Ectodermal cell (in vitro differentiated cells): ENCODE results near the gene CTTNBP2.
A peak's percentile ranks its signal among the peaks of the same experiment; 100 is the strongest.

Experiments used
- H3K27ac ChIP-seq: 2 replicates; pipeline ENCODE4 v1.7.0; 2013; ENCODE audit warnings: mild to moderate bottlenecking, low read depth, low read length; ENCODE audit not compliant: insufficient read depth, poor library complexity, severe bottlenecking
- H3K27me3 ChIP-seq: 2 replicates; pipeline ENCODE4 v1.7.0; 2013; ENCODE audit warnings: mild to moderate bottlenecking, low read length; ENCODE audit not compliant: insufficient read depth, control insufficient read depth, poor library complexity, severe bottlenecking
- H3K36me3 ChIP-seq: one replicate; pipeline ENCODE4 v1.7.0; 2013; ENCODE audit warnings: low read length; ENCODE audit not compliant: control insufficient read depth, insufficient read depth
- H3K4me1 ChIP-seq: one replicate; pipeline ENCODE4 v1.7.0; 2013; ENCODE audit warnings: low read length; ENCODE audit not compliant: control insufficient read depth, insufficient read depth
- H3K4me3 ChIP-seq: 2 replicates; pipeline ENCODE4 v1.7.0; 2013; ENCODE audit warnings: low read depth, low read length, control low read depth; ENCODE audit not compliant: insufficient read depth
- H3K9me3 ChIP-seq: 2 replicates; pipeline ENCODE4 v1.7.0; 2013; ENCODE audit warnings: mild to moderate bottlenecking, low read length, moderate library complexity; ENCODE audit not compliant: control insufficient read depth
- WGBS, 2 experiments: methylation state at CpG; one replicate each; pipeline ENCODE4 v1.1.7; 2013; ENCODE audit warnings: missing lambda C conversion rate in 2 of 2; 5-methylcytosine and 5-hydroxymethylcytosine counted together

The CTTNBP2 gene

GRCh38 chr7:117871778-117872538 is 1.3 kb downstream of the CTTNBP2 start:
- Histone ChIP-seq H3K4me3 (peak overlapping the region; percentile 82), H3K9me3 (no peaks in the 10 kb centered on the region), H3K4me1 (peaks cover 23% of the 10 kb centered on the region), H3K27me3 (no peaks in the 10 kb centered on the region), H3K36me3 (no peaks in the 10 kb centered on the region), H3K27ac (peak overlapping the region; percentile 30)
- WGBS, 2 experiments, result 1% methylated on average over 18 of the region's 18 CpGs

DNA sequence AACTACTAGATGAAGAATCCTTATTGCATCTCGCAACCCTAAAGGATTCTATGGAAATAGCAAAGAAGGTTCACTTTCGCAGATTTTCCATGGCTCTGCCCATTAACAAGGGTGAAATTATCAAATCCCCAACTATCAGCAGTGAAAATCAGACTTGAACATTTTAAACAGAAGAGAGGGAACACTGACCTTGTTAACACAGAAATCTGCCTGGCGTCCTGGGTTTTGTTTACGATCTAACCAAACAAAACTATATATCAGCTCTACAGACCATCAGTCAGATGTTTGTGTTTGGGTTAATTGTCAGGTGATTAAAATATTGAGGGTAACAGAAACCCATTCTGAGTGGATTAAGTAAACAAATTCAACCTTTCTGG is 1.9 kb downstream of the CTTNBP2 start:
- Histone ChIP-seq H3K9me3 (no peaks in the 10 kb centered on the region), H3K27ac (no peak overlapping the region), H3K4me3 (no peak overlapping the region), H3K27me3 (no peaks in the 10 kb centered on the region), H3K4me1 (peaks cover 26% of the 10 kb centered on the region), H3K36me3 (no peaks in the 10 kb centered on the region)
- WGBS, 2 experiments, result 80 to 83% methylated on average over 4 of the region's 4 CpGs

DNA sequence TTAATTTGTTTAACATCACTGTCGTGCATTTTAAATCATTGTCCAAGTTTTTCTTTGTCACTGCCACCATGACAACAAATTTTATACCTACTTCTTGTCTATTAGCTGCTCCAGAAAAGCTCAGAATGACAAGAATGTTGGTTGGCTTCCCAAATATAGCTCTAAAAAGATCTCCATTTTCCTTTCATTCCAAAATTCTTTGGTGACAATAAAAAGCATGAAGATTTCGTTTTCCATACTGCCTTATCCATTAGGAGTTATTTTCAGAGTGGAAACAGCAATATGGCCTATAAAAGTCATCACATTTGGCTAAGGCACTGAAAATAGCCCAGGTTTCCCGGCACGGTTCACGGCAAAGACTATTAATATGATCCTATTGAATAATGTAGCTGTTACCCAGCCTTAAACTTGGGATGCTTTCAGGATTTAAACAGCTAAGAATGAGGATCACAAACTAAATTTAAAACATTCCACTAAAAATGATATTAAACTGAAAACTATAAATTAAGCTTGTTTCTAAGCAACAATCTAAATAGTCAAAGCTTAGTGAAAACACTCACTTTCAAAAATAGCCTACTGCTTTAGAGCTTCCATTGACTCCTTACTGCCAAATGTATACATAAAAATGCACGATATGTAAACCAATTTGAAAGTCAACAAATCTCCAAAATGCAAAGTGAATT is 2.7 kb downstream of the CTTNBP2 start:
- peaks cover 24% of the 10 kb centered on the region for H3K4me1 ChIP-seq
- H3K36me3 ChIP-seq, result no peaks in the 10 kb centered on the region
- H3K4me3 ChIP-seq, result no peak overlapping the region
- WGBS, 2 experiments, result 94 to 96% methylated on average over 6 of the region's 6 CpGs
- no peak overlapping the region for H3K27ac ChIP-seq
- no peaks in the 10 kb centered on the region for H3K27me3 ChIP-seq
- H3K9me3 ChIP-seq, result no peaks in the 10 kb centered on the region

GRCh38 chr7:117869374-117869773 is 3.9 kb downstream of the CTTNBP2 start:
- H3K36me3 ChIP-seq, result no peaks in the 10 kb centered on the region
- H3K4me3 ChIP-seq, result no peak overlapping the region
- H3K27ac ChIP-seq, result no peak overlapping the region
- 83 to 87% methylated on average over 1 to 2 of the region's 2 CpGs for WGBS, 2 experiments
- peaks cover 22% of the 10 kb centered on the region for H3K4me1 ChIP-seq
- H3K27me3 ChIP-seq, result no peaks in the 10 kb centered on the region
- no peaks in the 10 kb centered on the region for H3K9me3 ChIP-seq

- Histone ChIP-seq H3K27me3 (no peaks in the 10 kb centered on the region), H3K9me3 (no peaks in the 10 kb centered on the region), H3K27ac (no peak overlapping the region), H3K4me3 (no peak overlapping the region), H3K36me3 (no peaks in the 10 kb centered on the region), H3K4me1 (peaks cover 16% of the 10 kb centered on the region)
- WGBS, 2 experiments, result 70 to 94% methylated on average over 2 of the region's 2 CpGs
Observed at GRCh38 chr7:117863618-117864017, 9.6 kb downstream of the CTTNBP2 start.

DNA sequence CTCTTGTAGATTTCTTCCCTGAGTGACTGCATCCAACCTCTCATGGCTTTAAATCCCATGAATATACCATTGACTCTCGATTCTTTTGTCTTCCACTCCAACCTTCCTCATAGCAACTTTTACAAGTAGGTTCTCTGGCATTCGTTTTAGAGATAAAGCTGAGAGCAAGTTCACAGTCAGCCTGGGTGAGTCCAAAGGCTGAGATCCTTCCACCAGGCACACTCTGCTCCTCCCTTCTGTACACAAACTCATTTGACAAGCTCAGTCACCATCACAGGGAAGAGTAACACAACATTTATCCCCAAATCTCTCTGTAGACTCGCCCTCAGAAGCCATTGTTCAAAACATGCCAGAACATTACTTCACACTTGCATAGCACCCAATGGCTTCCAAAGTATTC is 10.9 kb downstream of the CTTNBP2 start:
- H3K27me3 ChIP-seq, result no peaks in the 10 kb centered on the region
- no peaks in the 10 kb centered on the region for H3K9me3 ChIP-seq
- 79 to 86% methylated on average over 3 of the region's 3 CpGs for WGBS, 2 experiments

DNA sequence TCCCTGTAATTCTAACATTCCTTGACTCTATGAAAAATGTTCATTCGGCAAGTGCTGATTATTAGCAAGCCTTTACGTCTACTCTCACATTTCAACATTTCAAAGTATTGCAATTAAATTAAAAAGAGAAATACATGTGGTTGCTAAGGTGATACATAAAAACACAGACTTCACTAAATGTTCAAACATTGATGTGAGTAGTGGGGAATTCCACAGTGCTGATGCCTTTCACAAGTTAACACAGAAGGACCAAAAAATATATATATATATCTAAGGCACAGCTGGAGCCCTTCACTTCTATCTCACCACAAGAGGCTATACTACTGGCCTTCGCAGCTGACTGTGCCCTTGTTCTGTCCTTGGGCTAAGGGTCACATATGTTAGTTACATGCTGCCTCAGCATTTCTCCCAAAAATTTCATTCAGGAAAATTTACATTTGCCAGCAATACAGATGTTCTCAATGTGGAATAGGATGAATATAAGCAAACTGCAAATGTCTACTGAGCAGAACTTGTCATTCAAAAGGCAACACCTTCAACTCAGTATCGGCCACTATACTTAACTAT is 13.9 kb downstream of the CTTNBP2 start:
- H3K4me3 ChIP-seq, result no peak overlapping the region
- 98 to 100% methylated on average over 3 of the region's 4 CpGs for WGBS, 2 experiments
- no peaks in the 10 kb centered on the region for H3K9me3 ChIP-seq
- H3K4me1 ChIP-seq, result no peaks in the 10 kb centered on the region
- no peaks in the 10 kb centered on the region for H3K27me3 ChIP-seq
- H3K27ac ChIP-seq, result no peak overlapping the region
- no peaks in the 10 kb centered on the region for H3K36me3 ChIP-seq

More for the DNA sequence above, 10.9 kb downstream of the CTTNBP2 start:
- no peak overlapping the region for H3K27ac ChIP-seq
- H3K4me1 ChIP-seq, result peaks cover 10% of the 10 kb centered on the region
- H3K4me3 ChIP-seq, result no peak overlapping the region
- no peaks in the 10 kb centered on the region for H3K36me3 ChIP-seq

DNA sequence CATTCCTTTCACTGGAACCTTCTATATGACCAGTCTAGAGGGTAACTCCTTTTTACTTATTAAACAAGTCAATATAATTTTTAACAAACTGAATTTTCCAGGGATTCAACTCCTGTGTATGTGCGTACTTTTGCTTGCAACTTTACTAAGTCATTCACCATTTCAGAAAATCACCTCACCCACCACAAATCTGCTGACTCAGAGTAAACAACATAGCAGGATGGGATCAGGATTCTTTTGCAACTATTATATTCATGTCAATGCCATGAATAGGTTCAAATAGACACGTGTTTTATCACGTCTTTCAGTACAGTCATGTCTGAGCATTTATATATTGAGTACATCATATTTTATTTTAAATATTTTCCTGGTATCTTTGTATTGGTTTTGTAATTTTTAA is 14.5 kb downstream of the CTTNBP2 start:
- no peaks in the 10 kb centered on the region for H3K27me3 ChIP-seq
- no peaks in the 10 kb centered on the region for H3K9me3 ChIP-seq
- no peaks in the 10 kb centered on the region for H3K4me1 ChIP-seq
- no peaks in the 10 kb centered on the region for H3K36me3 ChIP-seq
- H3K27ac ChIP-seq, result no peak overlapping the region
- no peak overlapping the region for H3K4me3 ChIP-seq
- 93 to 97% methylated on average over 1 to 2 of the region's 3 CpGs for WGBS, 2 experiments

- WGBS, 2 experiments, result 91 to 93% methylated on average over 5 to 6 of the region's 6 CpGs
- H3K9me3 ChIP-seq, result no peaks in the 10 kb centered on the region
- H3K27me3 ChIP-seq, result no peaks in the 10 kb centered on the region
- H3K36me3 ChIP-seq, result no peaks in the 10 kb centered on the region
- H3K4me3 ChIP-seq, result no peak overlapping the region
- no peak overlapping the region for H3K27ac ChIP-seq
- no peaks in the 10 kb centered on the region for H3K4me1 ChIP-seq
Observed at GRCh38 chr7:117857718-117858117, 15.5 kb downstream of the CTTNBP2 start.

DNA sequence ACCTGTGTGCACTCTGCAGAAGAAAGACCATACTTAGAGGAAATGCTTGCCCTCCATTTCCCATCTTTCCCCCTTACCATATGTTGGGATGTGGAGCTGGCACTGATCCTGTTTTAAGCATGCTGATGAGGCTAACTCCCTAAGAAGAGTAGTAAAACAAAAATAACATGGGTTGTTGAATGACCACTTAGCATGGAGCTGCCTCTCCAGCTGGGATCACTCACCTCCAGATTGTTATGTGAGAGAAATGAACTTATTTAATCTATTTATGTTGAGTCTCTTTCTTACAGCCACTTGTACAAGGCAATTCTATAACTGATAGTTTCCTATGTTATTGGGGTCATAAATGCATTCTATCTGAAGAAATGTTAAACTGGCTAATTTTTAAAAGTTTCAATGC is 17.0 kb downstream of the CTTNBP2 start:
- Histone ChIP-seq H3K9me3 (no peaks in the 10 kb centered on the region), H3K27me3 (no peaks in the 10 kb centered on the region), H3K27ac (no peak overlapping the region), H3K4me3 (no peak overlapping the region), H3K4me1 (no peaks in the 10 kb centered on the region), H3K36me3 (no peaks in the 10 kb centered on the region)
